ENCODE measurements around the gene OR2F1.

OR2F1 gene

DNA sequence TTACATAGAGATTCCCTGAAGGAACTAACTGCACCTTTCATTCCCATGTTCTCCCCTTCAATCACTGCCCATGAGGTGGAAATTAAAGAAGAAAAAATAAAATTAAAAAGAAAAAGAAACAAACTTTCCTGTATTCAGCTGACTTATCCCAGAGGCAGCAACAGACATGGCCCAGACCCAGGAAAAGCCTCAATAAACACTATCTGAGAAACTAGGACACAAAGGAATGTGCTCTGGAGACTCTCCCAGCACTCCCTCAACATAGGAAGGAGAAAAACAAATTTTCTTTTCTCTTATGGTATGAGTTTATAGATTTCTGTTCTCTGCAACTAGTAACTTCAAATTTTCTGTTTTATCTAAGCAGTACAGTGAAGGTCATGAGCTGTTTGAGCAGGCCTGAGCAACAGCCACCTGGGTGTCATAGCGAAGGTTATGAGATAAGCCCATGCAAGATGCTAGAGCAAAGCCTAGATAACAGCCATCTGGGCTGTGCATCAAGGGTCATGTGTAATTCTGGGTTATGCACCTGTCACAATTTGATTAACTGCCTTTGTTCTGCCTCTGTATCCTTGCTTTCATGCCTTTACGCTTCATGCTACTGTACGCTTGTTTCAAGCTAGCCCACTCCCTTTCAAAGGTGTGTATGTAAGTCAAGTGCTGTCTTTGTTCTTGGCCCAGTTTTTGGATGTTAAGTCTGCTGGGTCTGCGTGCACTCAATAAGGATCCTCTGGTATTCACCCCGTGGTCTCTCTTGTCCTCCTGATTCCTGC lies 34.5 kb downstream of the OR2F1 start:
- DNase-seq (ENCODE audit: low read depth) = no peak
- no peak overlapping the region for H3K4me3 ChIP-seq (ENCODE audit: low read depth, low read length)
- TF ChIP-seq, protein P1, sequence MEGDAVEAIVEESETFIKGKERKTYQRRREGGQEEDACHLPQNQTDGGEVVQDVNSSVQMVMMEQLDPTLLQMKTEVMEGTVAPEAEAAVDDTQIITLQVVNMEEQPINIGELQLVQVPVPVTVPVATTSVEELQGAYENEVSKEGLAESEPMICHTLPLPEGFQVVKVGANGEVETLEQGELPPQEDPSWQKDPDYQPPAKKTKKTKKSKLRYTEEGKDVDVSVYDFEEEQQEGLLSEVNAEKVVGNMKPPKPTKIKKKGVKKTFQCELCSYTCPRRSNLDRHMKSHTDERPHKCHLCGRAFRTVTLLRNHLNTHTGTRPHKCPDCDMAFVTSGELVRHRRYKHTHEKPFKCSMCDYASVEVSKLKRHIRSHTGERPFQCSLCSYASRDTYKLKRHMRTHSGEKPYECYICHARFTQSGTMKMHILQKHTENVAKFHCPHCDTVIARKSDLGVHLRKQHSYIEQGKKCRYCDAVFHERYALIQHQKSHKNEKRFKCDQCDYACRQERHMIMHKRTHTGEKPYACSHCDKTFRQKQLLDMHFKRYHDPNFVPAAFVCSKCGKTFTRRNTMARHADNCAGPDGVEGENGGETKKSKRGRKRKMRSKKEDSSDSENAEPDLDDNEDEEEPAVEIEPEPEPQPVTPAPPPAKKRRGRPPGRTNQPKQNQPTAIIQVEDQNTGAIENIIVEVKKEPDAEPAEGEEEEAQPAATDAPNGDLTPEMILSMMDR (IDR thresholded peaks at IDR 0.05; ENCODE audit: low read depth, low read length, missing control alignments) = no peak

DNA sequence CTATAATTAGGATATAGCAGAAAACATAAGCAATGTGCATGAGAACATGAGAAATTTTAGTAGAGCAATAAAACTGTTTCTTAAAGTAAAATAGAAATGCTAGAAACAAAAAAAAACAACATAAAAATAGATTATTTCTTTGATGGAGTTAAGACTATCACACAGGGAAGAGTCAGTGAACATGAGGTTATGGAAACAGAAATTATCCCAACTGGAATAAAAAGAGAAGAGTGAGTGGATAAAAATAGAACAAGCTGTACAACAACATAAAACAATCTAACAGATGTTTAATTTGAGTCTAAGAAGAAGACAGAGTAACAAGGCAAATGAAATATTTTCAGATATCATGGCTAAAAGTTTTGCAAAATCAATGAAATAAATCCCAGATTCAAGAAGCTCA lies 38.0 kb downstream of the OR2F1 start:
- TF ChIP-seq, protein P1 (IDR thresholded peaks at IDR 0.05; ENCODE audit: low read depth, low read length, missing control alignments) = no peak
- no peak overlapping the region for H3K4me3 ChIP-seq (ENCODE audit: low read depth, low read length)
- no peak for DNase-seq (ENCODE audit: low read depth)

DNA sequence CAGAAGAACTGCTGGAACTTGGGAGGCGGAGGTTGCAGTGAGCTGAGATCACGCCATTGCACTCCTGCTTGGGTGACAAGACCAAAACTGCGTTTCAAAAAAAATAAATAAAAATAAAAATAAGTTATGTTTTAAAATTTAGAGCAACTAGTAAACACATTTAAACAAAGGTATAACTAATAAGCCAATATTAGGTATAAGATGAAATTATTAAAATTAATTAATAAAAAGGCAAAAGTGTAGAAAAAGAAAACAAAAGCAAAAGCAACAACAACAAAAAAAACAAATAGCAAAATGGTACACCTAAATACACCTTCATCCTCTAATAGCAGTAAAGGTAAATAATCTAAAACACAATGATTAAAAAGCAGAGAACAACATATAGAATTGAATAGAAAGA lies 39.3 kb downstream of the OR2F1 start:
- no peak overlapping the region for H3K4me3 ChIP-seq (ENCODE audit: low read depth, low read length)
- TF ChIP-seq, protein P1 (IDR thresholded peaks at IDR 0.05; ENCODE audit: low read depth, low read length, missing control alignments) = no peak
- no peak for DNase-seq (ENCODE audit: low read depth)

DNA sequence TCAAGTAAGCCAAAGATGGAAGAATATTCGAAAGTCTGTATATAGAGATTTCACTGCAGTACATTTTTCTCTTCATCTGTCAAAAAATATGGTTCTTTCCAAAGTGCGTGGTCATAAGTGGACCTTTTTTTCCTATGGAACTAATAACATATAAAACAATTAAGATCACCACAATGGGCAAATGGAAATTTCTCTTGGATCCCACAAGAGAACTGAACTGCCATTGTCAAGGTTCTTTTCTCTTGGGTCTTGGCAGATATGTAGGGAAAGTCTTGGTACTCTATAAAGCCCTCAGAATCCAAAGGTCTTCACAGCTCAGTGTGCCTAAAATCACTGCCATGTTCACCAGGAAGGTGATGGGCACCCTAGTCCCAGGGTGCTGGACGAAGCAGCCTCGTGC lies 45.4 kb downstream of the OR2F1 start, which contains the start of gene OR6B1:
Gene OR6B1 (plus strand): TSS at position 301 of the 400 bp plus-strand sequence. CDS start 3,677 bp downstream, outside the sequence.
- TF ChIP-seq, protein P1 (IDR thresholded peaks at IDR 0.05; ENCODE audit: low read depth, low read length, missing control alignments) = no peak
- no peak within 1 kb of the TSS for H3K4me3 ChIP-seq (ENCODE audit: low read depth, low read length)
- DNase-seq (ENCODE audit: low read depth) = no peak

DNA sequence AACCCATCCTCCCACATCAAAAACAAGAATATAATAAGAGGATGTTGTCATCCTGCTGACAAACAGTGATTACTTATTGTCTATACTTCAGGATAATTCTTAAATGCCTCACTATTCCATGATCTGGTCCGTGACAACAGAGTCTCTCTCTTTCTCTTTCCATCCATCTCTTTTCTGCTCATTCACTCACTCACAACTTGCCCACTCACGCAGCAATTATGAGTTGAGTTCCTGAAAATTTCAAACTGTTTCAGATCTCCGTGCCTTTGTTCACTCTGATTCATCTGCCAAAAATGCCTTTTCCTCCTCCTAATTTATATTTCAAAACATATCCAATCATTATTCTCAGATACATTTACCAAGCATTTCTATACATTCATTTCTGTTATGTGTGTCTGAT lies 46.9 kb downstream of the OR2F1 start:
- no peak for DNase-seq (ENCODE audit: low read depth)
- TF ChIP-seq, protein P1 (IDR thresholded peaks at IDR 0.05; ENCODE audit: low read depth, low read length, missing control alignments) = no peak
- no peak overlapping the region for H3K4me3 ChIP-seq (ENCODE audit: low read depth, low read length)

DNA sequence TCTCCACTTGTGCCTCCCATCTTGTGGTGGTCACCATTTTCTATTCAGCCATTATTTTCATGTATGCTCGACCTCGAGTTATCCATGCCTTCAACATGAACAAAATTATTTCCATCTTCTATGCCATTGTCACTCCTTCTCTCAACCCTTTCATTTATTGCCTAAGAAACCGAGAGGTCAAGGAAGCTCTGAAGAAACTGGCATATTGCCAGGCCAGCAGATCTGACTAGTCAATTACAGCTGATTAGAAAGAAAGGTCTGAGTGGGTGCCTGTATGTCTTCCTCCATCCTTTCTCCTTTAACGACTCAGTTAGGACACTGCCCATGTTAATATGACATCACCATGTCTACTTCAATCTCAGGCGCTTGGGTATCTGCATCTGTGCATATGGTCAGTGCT lies 50.1 kb downstream of the OR2F1 start:
- DNase-seq (ENCODE audit: low read depth) = no peak
- TF ChIP-seq, protein P1 (IDR thresholded peaks at IDR 0.05; ENCODE audit: low read depth, low read length, missing control alignments) = no peak
- no peak overlapping the region for H3K4me3 ChIP-seq (ENCODE audit: low read depth, low read length)
